GM21390 (cell line): ENCODE measurements around the gene ZNF330.

Experiments
- ATAC-seq: cut with Tn5 transposase; IDR thresholded peaks from one replicate; pipeline ENCODE4 v1.9.1; 2021; ENCODE audit not compliant: unreplicated experiment

Gene ZNF330

GRCh38 chr4:141229408-141230101, 8.9 kb downstream of the ZNF330 start:
- ATAC-seq, result peak; percentile 63

DNA sequence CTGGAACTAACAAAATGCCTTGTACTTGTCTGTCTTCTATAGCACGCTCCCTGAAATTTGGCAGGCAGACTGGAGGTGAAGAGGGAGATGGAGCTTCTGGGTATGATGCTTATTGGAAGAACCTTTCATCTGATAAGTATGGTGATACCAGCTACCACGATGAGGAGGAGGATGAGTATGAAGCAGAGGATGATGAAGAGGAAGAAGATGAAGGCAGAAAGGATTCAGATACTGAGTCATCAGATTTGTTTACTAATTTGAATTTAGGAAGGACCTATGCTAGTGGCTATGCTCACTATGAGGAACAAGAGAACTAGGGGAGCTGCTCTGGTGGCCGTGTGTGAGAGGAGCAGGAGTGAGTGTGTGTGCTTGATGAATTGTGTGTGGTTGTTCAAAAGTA, 13.0 kb downstream of the ZNF330 start:
- no peak for ATAC-seq

DNA sequence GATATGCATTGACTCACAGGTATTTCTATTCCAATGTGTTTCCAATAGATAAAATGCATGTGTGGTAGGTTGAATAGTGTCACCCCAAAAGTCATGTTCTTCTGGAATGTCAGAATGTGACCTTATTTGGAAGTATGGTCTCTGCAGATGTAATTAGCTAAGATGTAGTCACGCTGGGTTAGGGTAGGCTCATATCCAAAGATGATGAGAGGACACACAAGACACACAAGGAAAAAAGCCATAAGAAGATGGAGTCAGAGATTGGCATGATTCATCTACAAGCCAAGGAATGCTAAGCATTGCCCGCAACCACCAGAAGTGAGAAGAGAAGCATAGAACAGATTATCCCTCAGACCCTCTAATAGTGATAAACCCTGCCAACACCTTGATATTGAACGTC, 17.5 kb downstream of the ZNF330 start:
- no peak for ATAC-seq

DNA sequence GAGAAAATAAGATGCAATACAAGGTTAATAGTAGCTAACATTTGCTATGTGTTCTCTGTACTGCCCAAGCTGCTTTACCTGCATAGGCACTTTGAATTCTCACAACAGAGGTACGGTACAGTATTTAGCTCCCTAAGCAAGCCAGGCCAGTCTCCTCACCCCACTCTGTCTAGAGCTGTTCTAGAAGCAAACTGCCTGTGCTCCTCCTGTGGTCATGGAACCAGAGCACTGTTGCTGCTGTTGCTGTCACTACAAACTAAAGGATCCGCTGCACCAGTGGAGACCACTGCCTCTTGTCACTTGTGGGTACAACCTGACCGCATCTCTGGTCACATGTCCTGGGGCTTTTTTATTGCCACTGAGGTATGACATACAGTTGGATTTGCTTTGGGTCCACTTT, 19.6 kb downstream of the ZNF330 start:
- ATAC-seq, result no peak

DNA sequence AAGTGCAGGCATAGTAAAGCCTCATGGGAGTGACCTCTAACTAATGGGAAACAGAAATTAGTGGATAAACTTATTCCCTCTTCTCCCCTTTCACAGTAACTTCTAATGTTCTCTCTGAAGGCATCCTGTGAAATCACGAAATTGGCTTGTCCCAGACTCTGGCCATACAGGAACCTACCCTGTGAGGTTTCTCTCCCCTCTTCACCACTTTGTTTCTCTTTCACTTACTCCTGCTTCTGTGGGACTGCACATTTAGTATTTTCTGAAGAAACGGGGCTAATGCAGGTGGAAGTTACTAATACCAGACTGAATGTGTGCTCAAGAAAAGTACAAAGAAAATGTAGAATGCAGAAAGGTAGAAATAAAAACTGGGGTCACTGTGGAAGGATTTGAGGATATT, 20.0 kb downstream of the ZNF330 start:
- ATAC-seq, result no peak

GRCh38 chr4:141241986-141242385, 21.3 kb downstream of the ZNF330 start:
- no peak for ATAC-seq

- ATAC-seq, result no peak
Observed at GRCh38 chr4:141244419-141244818, 23.7 kb downstream of the ZNF330 start.

GRCh38 chr4:141246243-141246642, 25.5 kb downstream of the ZNF330 start:
- ATAC-seq, result no peak

DNA sequence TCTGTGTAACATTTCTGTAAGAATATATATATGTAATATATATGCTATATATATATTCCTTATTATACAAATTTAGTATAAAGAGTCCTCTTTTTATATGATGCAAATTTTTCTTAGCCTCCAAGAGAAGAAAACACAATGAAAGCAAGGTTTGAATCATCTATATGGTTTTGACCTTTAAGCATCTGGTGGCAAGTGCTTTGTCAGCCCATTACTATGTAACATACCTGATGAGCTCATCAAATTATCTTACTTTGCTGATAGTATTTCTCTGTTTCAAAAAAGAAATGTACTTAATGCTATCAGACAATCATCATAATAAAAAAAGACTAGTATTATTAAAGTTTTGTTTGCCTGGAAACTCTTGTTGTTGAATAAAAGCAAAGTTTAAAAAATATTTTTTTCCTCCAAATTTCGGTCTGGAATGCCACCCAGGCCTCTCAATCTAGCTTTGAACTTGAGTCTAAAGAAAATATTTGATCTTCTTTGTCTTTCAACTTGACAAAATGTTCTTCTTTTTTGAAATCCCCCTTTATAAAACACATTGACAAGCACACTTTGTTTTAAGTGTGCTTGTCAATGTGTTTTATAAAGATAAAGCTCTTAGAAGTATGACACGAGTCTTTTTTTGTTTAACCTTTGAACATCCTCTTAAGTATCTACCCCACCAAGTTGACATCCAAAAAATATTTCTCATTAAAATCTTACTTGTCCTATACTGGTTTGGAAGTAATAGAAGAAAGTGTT, 26.2 kb downstream of the ZNF330 start:
- no peak for ATAC-seq

DNA sequence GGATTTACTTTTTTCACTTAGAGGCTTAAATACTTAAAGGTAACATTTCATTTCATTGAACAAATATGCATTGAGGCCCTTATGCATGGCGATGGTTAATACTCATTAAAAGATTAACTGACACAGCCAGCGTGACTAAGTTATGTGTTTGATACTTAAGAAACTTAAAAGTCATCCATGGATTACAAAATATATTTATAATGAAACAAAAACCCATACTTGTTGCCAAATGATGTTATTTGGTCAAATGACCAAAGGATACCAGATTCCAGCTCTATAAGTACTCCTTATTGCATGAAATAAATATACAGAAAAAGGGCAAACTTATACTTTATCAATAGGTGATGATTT, 26.7 kb downstream of the ZNF330 start:
- no peak for ATAC-seq

- ATAC-seq, result no peak
Observed at GRCh38 chr4:141248029-141248428, 27.3 kb downstream of the ZNF330 start.

- ATAC-seq, result no peak
Observed at GRCh38 chr4:141248486-141248885, 27.8 kb downstream of the ZNF330 start.

DNA sequence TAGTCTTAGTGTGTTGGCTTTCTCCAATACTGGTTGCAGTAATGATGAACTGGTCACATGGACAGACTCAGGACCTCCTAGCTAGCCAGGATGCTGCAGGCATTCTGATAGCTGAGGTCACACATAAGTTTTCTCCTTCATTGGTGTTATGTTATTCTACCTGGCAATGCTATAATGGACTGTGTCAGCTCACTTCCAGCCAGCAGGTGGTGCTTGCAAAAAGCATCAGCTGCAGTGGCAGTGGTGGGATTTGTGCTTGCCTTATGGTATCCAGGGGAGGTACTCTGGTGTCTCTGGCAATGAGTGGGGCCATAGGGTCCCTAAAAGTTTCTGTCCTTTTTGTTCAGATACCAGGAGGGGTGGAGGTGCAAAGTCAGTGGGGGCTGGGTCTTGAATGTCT, 33.6 kb downstream of the ZNF330 start:
- no peak for ATAC-seq

DNA sequence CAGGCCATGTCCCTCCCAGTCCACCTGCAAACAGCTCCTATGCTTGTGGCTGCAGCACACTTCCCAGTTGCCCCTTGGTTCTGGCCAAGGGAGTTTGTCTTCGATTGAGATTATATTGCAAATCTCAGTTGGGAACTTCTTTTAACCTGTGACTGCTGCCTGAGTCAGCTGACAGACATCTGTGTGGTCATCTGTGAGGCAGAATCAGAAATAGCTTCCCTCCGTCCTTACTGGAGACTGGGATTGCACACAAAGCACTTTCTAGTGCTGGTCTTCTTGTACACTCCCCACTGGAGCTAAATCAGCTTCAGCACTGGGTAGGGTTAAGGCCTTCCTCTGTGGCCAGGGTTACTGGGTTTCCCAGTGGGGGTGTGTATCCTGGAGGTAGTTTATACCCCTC, 34.3 kb downstream of the ZNF330 start:
- ATAC-seq, result no peak

GRCh38 chr4:141258558-141258957, 37.9 kb downstream of the ZNF330 start:
- no peak for ATAC-seq

DNA sequence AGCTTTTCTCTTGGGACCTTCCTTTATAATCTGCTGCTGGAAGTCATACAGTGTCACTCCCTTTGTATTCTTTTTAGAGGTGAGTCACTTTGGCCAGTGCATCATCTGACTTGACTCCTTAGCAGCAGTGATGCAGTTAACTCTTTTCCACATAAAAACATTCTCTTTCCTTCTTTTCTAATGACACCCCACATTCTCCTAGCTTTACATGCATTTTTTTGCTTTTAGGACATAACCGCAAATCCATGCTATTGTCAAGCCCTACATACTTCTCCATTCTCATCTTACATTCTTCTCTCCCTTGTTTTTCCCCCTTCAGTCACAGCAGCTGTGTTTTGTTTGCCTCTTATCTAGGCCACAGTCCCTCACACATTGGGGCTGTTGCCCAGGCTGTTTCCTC, 55.1 kb downstream of the ZNF330 start:
- ATAC-seq, result no peak

DNA sequence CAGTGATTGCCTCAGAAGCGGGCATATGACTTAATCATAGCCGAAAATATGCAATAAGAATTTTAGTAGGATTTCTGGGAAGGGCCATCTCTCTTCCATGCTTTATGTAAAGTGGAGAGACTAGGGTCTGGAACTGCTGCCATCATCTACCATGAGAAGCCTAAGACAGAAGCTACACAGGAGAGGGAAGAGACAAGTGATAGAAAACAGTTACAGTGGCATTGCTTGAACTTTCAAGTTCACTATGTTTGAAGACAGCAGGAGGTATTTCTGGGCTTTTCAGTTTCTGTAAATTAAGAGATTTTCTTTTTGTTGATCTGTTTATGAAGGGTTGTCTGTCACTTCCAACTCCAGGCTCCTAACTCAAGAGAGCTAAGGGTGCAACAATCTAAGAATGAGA, 62.5 kb downstream of the ZNF330 start:
- no peak for ATAC-seq

- no peak for ATAC-seq
Observed at GRCh38 chr4:141283563-141283962, 62.9 kb downstream of the ZNF330 start.
